K562 (cell line): ENCODE measurements around the gene NECAB2. TPM values are rescaled to one million over a fixed set of nuclear protein-coding genes. Genes with fewer than 3 reads are reported as not detected.
A peak's percentile ranks its signal among the peaks of the same experiment; 100 is the strongest.

Source experiments
- CREB1 ChIP-seq, 2 experiments: sonication (generic) in 1 of 2; formaldehyde crosslinking in 1 of 2; IDR thresholded peaks; 2 replicates each; pipeline versions ENCODE4 v1.6.1 to v1.8.0; 2012 to 2022; ENCODE audit warnings: inconsistent platforms in 1 of 2, mild to moderate bottlenecking in 1 of 2, missing genetic modification reagents in 1 of 2, moderate library complexity in 1 of 2
- CREM ChIP-seq: IDR thresholded peaks from 2 replicates; pipeline ENCODE4 v1.6.1; 2014; ENCODE audit warnings: antibody characterized with exemption, low read depth
- EGR1 ChIP-seq: fragments of 450-650 bp; conservative IDR thresholded peaks from 2 replicates; pipeline ENCODE4 v1.6.1; 2017; ENCODE audit warnings: mild to moderate bottlenecking
- HDGF ChIP-seq: fragments of 450-650 bp; IDR thresholded peaks from 2 replicates; pipeline ENCODE4 v1.6.1; 2016
- HMG20B ChIP-seq: fragments of 250-450 bp; sonication (Bioruptor Pico); IDR thresholded peaks from 2 replicates; pipeline ENCODE4 v1.5.0; 2021; ENCODE audit warnings: mild to moderate bottlenecking
- KLF10 ChIP-seq: fragments of 250-450 bp; sonication (Bioruptor Pico); IDR thresholded peaks from 2 replicates; pipeline ENCODE4 v1.6.1; 2021; ENCODE audit warnings: matching md5 sums
- KLF16 ChIP-seq: IDR thresholded peaks from 2 replicates; pipeline ENCODE4 v1.6.1; 2016; ENCODE audit warnings: antibody characterized with exemption
- KLF6 ChIP-seq: fragments of 250-450 bp; sonication (Bioruptor Pico); IDR thresholded peaks from 2 replicates; pipeline ENCODE4 v1.4.0; 2020; ENCODE audit warnings: mild to moderate bottlenecking, moderate library complexity, borderline replicate concordance
- MAFF ChIP-seq: IDR thresholded peaks from 2 replicates; pipeline ENCODE4 v1.6.1; 2012; ENCODE audit warnings: low read length, improper control_type of control experiment
- MTA3 ChIP-seq: fragments of 450-650 bp; formaldehyde crosslinking; IDR thresholded peaks from 2 replicates; pipeline ENCODE4 v1.6.1; 2017; ENCODE audit warnings: mild to moderate bottlenecking, borderline replicate concordance
- MYBL2 ChIP-seq, 2 experiments: fragments of 450-650 bp in 1 of 2; sonication (generic) in 1 of 2; formaldehyde crosslinking in 1 of 2; IDR thresholded peaks; 2 replicates each; pipeline versions ENCODE4 v1.6.1 to v1.8.1; 2017 to 2022; ENCODE audit warnings: borderline replicate concordance in 1 of 2, inconsistent platforms in 1 of 2, low read depth in 1 of 2, mild to moderate bottlenecking in 1 of 2, missing genetic modification reagents in 1 of 2, moderate library complexity in 1 of 2
- POLR2H ChIP-seq: IDR thresholded peaks from 2 replicates; pipeline ENCODE4 v1.6.1; 2016; ENCODE audit warnings: missing genetic modification characterization, low read depth, mild to moderate bottlenecking, control low read depth, missing compliant biosample characterization, moderate library complexity
- SMAD1 ChIP-seq: fragments of 150-350 bp; IDR thresholded peaks from 2 replicates; pipeline ENCODE4 v1.6.1; 2014; ENCODE audit warnings: low read length, low read depth; ENCODE audit not compliant: partially characterized antibody
- TCF3 ChIP-seq: sonication (generic); formaldehyde crosslinking; IDR thresholded peaks from 2 replicates; pipeline ENCODE4 v1.4.0; 2020; ENCODE audit warnings: mild to moderate bottlenecking, missing genetic modification reagents
- TEAD4 ChIP-seq, 2 experiments: sonication (generic) in 1 of 2; formaldehyde crosslinking in 1 of 2; IDR thresholded peaks; 2 replicates each; pipeline versions ENCODE4 v1.6.1 to v1.8.0; 2012 to 2022; ENCODE audit warnings: borderline replicate concordance in 1 of 2, inconsistent platforms in 1 of 2, low read length in 1 of 2, mild to moderate bottlenecking in 1 of 2, missing genetic modification reagents in 1 of 2
- TRIM28 ChIP-seq: fragments of 450-650 bp; IDR thresholded peaks from 2 replicates; pipeline ENCODE4 v1.6.1; 2017
- ZBTB8A ChIP-seq: fragments of 450-650 bp; IDR thresholded peaks from 2 replicates; pipeline ENCODE4 v1.6.1; 2018; ENCODE audit warnings: mild to moderate bottlenecking, moderate library complexity; ENCODE audit not compliant: partially characterized antibody
- ZNF165 ChIP-seq: fragments of 250-450 bp; sonication (Bioruptor Pico); IDR thresholded peaks from 2 replicates; pipeline ENCODE4 v1.4.0; 2020; ENCODE audit warnings: borderline replicate concordance
- ZNF518B ChIP-seq: fragments of 250-450 bp; sonication (Bioruptor Pico); IDR thresholded peaks from 2 replicates; pipeline ENCODE4 v1.5.0; 2021; ENCODE audit warnings: mild to moderate bottlenecking, moderate library complexity
- ZNF551 ChIP-seq: fragments of 250-450 bp; sonication (Bioruptor Pico); IDR thresholded peaks from 2 replicates; pipeline ENCODE4 v1.5.0; 2021; ENCODE audit warnings: mild to moderate bottlenecking, moderate library complexity
- ZNF707 ChIP-seq: fragments of 250-450 bp; sonication (Bioruptor Pico); conservative IDR thresholded peaks from 2 replicates; pipeline ENCODE4 v1.8.0; 2022; ENCODE audit warnings: inconsistent platforms, mild to moderate bottlenecking, moderate library complexity
- ZNF79 ChIP-seq: fragments of 250-450 bp; sonication (Bioruptor Pico); IDR thresholded peaks from 2 replicates; pipeline ENCODE4 v1.4.0; 2020; ENCODE audit warnings: low read depth, mild to moderate bottlenecking, moderate library complexity
- ZSCAN32 ChIP-seq: fragments of 450-650 bp; formaldehyde crosslinking; IDR thresholded peaks from 2 replicates; pipeline ENCODE4 v1.4.0; 2020; ENCODE audit warnings: mild to moderate bottlenecking, moderate library complexity
- polyA plus RNA-seq, 8 experiments: library from polyadenylated mRNA; depleted of rRNA in 4 of 8; stranded (reverse) in 5 of 8; unstranded in 3 of 8; fragments of >200 nt; fragmentation: Nextera tagmentation in 2 of 8; fragmentation: Illumina TruSeq in 1 of 8; extraction: Ambion mirVana in 2 of 8; extraction: Trizol in 1 of 8; gene quantifications; 2 replicates each; pipeline versions ENCODE4 v1.2.1 to v1.2.3, GENCODE V29; 2011 to 2014; ENCODE audit warnings: inconsistent platforms in 1 of 8, missing spikeins in 1 of 8
- total RNA-seq, 7 experiments: library from RNA; depleted of rRNA in 6 of 7; stranded (reverse); fragments of >200 nt in 6 of 7; fragmentation: Illumina TruSeq in 2 of 7; extraction: Trizol in 2 of 7; gene quantifications; 2 replicates each; pipeline versions ENCODE4 v1.2.1 to v1.2.3, GENCODE V29; 2011 to 2021; ENCODE audit warnings: low replicate concordance in 1 of 7
- TF ChIP-seq, protein P1 (sequence below): fragments of 200-800 bp; sonication (Bioruptor generic); IDR thresholded peaks from 2 replicates; pipeline ENCODE4 v1.6.1; 2017; ENCODE audit warnings: missing genetic modification characterization, missing compliant biosample characterization

NECAB2 gene
- total and polyA plus RNA-seq, 9 of the 15 experiments (the other 6 are each of a cell fraction or from before 2014, with no cell fraction given), result 0.03 to 0.28 TPM; not detected in 7

GRCh38 chr16:83952940-83953795, 14.9 kb upstream of the NECAB2 start, which contains the start of gene OSGIN1 (continued):
- TF ChIP-seq ZNF518B, result no peak
- TF ChIP-seq KLF10 (CRISPR knock-in tag), result no peak
- 0 out of 2 replicates have a peak, but pooled peaks have one; percentile 14 for TF ChIP-seq HDGF
- TF ChIP-seq ZNF165, result 0 out of 2 replicates have a peak, but pooled peaks have one; percentile 82
- TF ChIP-seq TCF3, result no peak
- no peak for TF ChIP-seq HMG20B (CRISPR knock-in tag)
- TF ChIP-seq MTA3, result peak; percentile 80
- no peak; the same call in 1 of the 2 replicates for TF ChIP-seq TEAD4 (IDR thresholded peaks at IDR 0.05; ENCODE audit: low read length)
- TF ChIP-seq TEAD4 (CRISPR knock-in tag; IDR thresholded peaks at IDR 0.05; ENCODE audit: borderline replicate concordance), result peak; percentile 65; the same call in 1 of the 2 replicates
- no peak for TF ChIP-seq POLR2H (tag)
- TF ChIP-seq, protein P1, sequence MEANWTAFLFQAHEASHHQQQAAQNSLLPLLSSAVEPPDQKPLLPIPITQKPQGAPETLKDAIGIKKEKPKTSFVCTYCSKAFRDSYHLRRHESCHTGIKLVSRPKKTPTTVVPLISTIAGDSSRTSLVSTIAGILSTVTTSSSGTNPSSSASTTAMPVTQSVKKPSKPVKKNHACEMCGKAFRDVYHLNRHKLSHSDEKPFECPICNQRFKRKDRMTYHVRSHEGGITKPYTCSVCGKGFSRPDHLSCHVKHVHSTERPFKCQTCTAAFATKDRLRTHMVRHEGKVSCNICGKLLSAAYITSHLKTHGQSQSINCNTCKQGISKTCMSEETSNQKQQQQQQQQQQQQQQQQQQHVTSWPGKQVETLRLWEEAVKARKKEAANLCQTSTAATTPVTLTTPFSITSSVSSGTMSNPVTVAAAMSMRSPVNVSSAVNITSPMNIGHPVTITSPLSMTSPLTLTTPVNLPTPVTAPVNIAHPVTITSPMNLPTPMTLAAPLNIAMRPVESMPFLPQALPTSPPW, result peak; percentile 78
- TF ChIP-seq CREB1 (IDR thresholded peaks at IDR 0.05), result peak; percentile 44; the same call in 1 of the 2 replicates
- TF ChIP-seq CREB1 (CRISPR knock-in tag; IDR thresholded peaks at IDR 0.05), result peak; percentile 56; the same call in 1 of the 2 replicates
- TF ChIP-seq KLF6 (CRISPR knock-in tag), result no peak
- no peak for TF ChIP-seq ZNF551 (CRISPR knock-in tag)
- TF ChIP-seq ZNF707 (CRISPR knock-in tag), result no peak
- TF ChIP-seq SMAD1, result peak; percentile 53
- no peak for TF ChIP-seq ZSCAN32 (CRISPR knock-in tag)
- no peak for TF ChIP-seq KLF16
- TF ChIP-seq ZNF79, result no peak
- TF ChIP-seq EGR1, result peak; percentile 61
- TF ChIP-seq TRIM28, result no peak
- no peak for TF ChIP-seq ZBTB8A
- TF ChIP-seq MYBL2 (IDR thresholded peaks at IDR 0.05; ENCODE audit: low read depth), result no peak
- no peak for TF ChIP-seq MYBL2 (CRISPR knock-in tag; IDR thresholded peaks at IDR 0.05; ENCODE audit: borderline replicate concordance)
- TF ChIP-seq CREM, result no peak; the same call in 1 of the 2 replicates
- peak; percentile 73 for TF ChIP-seq MAFF
